GM21515 (cell line): ENCODE results near the gene STUM.
"Not testable (repeated sequence)": the region's sequence is repeated elsewhere in the genome, so short reads cannot be mapped to it uniquely, and the experiment has no call there.

Experiments used
- ATAC-seq: cut with Tn5 transposase; IDR thresholded peaks from one replicate; pipeline ENCODE4 v1.9.1; 2021; ENCODE audit not compliant: unreplicated experiment

The STUM gene

DNA sequence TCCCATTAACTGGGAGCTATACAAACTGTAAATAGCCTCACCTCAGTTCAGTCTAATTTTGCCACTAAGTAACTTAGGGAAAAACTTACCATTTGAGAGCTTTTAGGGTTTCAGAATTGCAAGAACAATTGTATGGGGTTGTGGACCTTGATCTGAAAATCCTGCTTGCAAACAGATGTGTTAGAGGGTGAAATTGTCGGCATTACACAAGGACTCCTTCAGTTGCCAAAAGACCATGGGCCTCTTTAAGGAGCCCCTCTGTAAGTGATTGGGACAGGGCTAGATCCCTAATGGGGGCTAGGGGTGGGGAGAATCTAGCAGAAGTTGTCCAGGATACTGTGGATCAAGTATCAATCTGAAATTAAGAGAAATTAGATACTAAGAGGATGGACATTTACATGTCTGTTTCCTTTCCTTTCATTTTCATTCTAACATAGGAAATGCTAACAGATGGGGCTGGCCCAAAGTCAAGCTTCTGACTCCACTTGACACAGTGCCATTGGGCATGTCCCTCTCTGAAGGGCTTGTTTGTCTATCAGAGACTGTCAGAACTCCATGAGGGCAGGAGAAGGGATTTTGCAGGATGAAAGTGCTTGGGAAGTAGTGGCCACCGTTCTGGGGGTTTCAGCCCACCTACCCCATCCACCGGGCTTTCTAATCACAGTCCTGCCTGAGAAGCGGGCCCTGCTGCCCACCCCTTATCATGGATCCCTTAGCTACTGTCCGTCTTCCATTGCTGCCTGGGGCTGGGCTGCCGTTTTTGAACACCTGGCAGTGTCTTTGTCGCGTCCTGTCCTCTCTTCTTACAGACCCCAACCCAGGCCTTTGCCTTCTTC lies 54.7 kb downstream of the STUM start:
- ATAC-seq, result no peak

DNA sequence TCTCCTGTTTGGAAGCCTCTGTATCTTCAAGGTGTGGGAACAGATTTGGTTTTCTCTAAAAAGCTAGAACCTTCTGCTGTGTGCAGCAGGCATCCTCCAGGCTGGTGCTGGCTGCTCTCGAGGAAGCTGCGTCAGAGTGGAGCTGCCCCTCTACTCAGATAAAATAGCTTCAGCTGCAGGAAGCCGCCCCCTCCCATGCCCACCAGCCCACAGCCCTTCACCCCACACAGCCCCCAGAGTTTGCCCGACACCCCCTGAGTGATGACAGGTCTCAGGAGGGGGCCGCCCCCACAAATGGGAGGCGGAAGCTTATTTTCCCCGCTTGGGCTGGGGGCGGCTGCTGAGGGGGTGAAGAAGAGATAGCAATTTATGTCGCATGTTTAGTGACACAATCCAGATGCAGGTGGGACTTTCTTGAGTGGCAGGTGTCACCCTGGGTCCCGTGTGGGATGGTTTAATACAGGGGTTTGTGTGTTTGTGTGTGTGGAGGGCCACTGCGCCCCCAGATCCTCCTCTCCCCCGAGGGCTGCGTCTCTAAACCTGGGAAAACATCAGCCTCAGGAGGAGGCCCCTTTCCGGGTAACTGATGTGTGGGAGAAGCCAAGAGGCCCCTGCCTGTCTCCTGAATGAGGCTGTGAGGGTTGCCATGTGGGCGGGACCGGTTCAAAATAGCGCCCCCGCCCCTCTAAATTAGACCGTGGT lies 55.4 kb downstream of the STUM start:
- no peak for ATAC-seq

DNA sequence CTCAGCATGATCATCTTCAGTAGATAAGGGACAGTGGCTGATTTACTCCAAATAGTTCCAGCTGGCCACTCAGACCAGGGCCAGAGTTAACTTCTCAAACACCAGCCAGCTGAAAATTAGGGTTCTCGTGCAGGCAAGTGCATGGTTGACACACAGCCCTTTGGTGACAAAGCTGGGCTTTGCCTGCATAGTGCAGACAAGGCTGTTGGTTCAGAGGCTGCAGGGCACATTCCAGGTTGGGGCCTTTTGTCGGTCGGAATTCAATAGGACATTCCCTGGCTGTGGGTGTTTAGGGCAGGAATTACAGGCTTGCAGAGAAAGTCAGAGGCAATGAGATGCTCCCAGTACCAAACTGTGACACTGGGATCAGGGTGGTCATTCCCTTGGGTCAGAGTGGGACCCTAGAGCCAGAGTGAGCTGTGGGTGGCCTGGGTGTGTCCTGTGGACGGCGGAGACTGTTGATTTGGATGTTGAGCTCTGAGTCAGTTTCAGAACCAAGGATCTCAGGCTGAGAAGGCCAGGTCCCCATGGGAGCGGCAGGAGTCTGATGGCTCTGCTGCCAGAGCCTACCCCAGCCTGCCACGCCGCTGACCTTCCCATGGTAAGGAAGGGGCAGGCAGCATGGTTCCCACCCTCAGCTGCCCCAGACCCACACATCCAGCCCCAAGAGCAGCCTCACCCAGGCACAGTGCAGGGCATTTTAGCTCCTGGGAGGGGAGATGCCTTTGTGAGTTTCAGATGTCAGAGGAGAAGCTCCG lies 56.2 kb downstream of the STUM start:
- no peak for ATAC-seq

DNA sequence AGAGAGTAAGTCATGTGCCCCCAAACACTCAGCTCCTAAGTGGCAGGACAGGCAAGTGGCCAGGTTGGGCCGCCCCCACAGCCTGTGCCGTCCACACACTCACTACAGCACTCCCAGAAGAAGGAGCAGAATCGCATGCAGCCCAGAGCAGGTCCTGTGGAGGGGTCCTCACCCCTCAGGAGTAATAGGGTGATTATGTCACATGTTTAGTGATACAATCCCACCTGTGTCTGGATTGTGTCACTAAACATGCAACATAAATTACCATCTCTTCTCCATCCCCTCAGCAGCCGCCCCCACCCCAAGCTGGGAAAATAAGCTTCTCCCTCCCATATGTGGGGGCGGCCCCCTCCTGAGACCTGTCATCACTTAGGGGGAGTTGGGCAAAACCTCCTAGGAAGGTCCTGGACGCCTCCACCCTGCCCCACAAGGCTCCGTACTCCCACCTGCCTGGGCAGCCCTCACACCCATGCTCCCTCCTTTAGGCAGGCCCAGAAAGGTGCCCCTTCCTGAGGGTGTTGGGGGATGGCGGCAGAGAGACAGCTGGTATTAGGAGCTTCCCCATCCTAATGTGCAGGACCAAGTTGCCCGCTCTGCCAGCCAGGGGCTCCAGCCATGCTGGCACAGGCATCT lies 56.9 kb downstream of the STUM start:
- ATAC-seq, result no peak

DNA sequence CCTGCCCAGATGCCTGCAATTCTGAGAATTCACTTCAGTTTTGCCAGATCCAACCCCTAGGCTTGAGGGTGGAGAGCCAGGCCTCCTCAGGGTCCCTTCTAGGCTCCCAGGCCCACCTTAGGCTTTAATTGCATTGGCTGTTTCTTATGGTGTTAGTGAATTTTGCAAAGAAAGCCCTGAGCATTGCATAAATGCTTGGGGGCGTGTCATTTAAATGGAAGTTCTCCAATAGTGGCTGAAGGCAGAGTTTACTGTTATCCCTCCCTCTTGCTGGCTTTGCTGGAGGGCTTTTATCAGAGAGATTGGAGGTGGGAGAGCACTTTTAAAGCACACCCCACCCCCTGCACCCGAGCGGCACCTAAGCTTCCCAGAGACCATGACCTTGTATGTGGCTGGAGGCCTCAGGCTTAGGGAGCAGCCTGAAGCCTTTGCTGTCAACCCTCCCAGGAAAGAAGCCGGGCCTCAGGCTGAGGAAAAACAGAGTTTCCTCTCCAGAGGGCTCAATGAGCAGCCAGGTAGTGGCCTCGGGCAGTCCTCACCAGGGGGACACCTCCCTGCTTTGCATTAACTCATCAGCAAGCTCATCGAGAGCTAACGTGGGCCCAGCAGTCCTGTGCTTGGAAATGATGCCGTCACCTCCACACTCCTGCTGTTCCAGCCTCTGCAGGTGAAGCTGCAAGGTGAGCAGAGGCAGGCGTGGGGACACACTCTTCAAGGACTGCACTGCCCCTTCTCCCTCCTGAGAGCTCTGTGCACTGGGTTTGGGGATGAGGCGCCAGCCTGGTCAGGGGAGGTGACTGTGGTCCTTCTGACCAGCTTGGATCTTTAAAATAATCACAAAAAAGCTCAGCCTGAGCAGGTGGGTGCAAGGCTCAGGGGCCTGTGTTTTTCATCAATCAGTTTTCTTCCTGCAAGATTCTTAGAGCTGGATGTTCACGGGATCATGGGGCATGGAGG lies 58.0 kb downstream of the STUM start:
- no peak for ATAC-seq

DNA sequence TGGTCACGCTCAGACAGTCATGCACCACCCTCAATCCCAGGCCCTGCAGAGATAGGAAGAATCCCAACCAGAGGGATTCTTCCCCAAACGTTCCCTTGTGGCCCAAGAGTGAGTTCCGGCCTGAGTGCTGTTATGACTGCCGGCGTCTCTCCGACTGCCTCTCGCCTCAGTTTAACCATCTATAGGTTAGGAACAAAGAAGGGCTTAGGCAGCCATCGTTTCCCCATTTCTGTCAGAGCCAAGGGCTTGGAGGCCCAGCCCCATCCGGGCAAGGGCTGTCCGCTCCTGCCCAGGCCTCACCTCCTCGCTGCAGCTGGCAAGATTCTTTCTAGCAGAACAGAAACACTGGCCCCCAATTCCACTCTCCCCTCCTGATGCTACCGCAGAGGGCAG lies 58.7 kb downstream of the STUM start:
- no peak for ATAC-seq

DNA sequence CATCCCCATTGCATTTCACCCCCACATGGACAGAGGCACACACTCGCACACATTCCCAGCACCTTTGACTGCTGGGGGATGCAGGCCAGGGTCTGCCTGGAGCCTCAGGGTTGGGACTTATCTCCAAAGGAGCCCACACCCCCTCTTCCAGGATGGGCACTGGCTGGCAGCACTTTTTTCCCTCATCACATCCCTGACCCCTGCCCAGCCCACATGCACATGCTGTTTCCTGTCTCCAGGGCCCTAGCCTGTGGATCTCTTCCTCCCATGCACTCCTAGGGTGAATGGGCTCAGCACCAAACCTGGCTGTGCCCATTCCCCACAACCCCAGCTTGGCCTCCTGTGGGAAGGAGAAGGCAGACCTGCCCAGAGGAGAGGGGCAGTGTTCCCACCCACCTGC lies 59.3 kb downstream of the STUM start:
- ATAC-seq, result no peak

DNA sequence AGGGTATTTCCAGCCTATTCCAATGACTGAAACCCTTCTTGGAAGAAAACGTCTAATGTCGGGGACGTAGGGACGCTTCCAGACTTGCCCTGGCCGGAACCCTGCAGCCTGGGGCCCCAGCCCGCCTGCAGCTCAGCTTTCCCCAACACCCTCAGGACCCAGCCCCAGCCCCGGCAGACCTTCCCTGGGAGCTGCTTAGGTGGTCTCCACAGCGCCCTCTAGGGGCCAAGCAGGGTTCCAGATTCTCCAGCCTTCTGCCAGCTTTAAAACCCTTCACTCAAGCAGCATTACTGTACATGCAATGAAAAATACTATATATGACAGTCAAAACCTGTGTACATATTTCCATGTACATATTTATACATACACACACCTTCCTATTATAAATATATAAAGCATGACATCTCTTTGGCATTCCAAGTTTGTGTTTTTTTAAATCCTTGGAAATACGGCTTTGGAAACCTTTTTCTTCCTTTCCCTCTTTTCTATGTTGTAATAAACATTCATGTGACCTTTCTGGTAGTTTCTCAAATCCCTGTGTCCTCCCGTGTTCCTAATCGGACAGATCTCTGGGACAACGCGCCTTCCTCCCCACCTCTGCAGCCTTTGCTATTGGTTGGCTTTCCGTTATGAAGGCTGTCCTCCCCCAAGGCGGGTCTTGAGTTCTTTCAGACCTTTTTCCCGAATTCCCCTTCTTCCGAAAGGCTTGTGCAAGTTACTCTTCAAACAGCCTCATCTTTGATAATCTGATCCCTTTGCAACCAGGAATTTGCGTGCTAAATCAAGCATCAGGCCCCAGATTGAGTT lies 60.3 kb downstream of the STUM start:
- ATAC-seq, result peak; percentile 78

DNA sequence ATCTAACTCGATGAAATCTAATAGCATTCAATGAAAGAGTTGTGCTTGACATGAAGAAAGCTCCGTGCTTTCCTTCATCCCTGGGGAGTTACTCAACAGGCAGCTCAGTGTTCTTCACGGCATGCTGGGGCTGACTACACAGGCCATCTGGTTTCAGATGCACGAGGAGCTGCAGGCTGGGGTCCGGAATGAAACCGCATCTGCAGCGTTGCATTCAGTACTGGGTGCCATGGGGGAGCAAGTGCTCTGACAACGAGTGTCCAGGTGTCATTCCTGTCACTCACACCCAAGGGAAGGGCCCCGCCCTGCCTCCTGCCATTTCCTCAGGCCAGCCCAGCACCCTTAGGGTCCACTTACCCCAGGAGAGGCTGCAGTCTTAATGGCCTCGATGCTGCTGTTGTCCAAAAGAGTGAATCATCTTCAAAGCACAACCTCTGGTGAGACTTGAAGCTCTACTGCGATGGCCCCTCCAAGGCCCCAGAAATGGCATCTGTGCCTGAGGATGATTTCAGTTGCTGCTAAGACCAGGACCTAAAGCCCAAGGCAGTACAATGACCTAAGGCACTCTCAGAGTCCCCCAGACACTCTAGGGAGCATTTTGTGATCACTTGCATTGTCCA lies 61.4 kb downstream of the STUM start:
- no peak for ATAC-seq

DNA sequence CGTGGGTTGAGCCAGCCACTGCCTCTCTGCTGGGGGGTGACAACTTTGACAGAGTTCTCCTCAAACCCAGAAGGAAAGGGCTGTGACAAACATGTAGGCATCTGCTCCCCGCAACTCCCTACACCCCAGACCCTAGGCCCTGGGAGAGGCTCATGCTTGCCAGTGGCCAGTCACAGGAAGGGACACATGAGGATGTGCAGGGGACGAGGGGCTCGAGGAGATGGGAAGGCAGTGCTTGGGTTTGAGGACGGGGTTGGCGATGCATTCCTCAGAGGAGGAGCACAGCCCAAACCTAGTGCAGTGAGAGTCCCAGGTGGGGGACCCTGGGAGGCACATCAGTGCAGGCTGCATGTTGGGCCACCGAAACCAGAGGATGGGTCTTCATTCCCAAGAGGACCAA lies 62.1 kb downstream of the STUM start:
- ATAC-seq, result no peak

DNA sequence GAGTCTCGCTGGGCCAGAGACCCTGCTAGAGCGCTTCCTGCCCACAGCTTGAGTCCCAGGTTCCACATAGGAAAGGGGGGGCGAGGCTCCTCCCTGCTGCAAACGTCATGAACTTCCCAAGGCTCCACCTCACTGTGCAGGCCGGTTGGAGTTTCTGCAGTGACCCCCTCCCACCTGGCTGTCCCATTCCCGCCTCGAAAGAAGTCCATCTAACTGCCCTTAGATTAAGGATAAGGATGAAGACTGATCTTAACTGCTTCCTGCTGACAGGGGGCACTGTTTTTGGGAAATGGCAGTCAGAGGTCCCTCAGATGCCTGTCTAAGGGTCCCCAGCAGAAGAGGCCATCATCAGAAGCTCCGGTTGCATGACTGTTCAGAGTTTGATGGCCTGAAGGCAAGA lies 62.7 kb downstream of the STUM start:
- ATAC-seq, result no peak

DNA sequence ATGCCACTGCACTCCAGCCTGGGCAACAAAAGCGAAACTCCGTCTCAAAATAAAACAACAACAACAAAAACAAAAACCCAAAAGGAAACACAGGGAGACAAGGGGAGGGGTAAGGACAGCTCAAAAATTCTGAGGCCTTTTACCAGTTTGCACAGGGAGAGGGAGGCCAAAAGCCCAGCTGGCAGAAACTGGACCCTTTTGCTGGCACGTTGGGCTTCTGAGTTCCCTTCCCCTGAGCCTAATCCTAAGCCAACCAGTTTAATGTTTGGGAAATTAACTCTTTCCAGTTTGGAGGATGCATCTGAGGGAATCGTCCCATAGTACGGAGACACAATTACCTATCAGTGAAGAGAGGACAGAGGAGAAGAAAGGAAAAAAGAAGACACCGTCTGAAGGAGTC lies 63.4 kb downstream of the STUM start:
- ATAC-seq, result not testable (repeated sequence)

DNA sequence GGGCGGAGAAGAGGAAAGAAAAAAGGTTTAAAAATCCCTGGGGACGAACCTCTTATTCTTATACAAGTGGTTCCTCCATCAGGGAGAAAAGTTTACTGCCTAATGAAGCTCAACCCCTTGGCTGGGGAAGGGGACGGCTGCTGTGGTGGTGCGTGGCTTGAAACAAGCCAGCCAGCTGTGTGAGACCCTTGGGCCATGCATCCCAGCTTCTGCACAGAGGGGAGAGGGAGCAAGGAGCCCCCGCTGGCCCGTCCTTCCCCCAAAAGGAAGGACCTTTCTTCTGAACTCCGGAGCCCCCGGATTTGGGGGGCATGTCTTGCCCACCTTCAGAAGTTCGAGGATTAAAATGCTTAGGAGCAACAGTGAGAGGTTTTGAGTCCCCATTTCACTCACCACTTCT lies 67.3 kb downstream of the STUM start:
- no peak for ATAC-seq

DNA sequence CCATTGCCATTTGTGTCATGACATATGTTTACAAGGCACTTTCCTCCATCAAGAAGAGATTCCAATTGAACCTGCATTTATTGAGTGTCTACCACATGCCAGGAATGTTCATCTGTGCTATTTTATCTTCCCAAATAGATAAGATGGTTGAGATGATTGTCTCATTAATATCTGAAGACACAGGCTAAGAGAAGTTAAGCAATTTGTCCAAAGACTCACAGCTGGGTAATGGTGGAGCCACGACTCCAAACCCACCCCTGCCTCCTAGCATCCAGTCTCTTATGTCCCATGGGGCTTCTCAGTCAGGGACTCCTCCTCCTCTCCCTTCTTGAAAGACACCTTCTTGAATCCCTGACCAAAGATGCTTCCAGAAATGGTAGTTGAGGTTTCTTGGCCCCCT lies 68.1 kb downstream of the STUM start:
- no peak for ATAC-seq

DNA sequence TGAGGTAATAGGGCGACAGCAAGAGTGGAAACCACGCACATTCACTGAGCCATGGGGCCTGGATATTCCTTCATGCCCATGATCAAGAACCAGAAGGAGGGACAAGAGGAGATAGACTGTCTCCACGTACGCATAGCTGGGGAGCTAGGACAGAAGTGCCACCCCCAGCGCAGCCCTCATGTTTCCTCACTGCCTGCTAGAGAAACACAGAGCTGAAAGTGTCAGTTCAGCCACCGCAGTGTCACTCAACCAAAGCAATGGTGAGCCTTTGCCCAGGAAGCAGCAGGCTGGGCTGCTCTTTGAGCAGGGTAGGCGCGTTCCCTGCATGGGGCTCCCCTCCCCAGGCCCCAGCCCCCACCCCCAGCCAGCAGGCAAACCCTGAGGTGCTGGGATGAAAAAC lies 68.5 kb downstream of the STUM start:
- ATAC-seq, result no peak

DNA sequence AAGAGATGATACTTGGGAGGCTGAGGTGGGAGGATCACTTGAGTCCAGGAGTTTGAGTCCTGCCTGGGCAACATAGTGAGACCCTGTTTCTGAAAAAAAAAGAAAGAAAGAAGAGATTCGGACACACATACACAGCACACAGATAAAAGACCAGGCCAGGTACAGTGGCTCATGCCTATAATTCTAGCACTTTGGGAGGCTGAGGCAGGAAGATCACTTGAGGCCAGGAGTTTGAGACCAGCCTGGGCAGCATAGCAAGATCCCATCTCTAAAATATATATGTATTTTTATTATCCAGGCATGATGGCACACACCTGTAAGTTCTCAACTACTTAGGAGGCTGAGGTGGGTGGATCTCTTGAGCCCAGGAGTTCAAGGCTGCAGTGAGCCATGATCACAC lies 69.2 kb downstream of the STUM start:
- ATAC-seq, result not testable (repeated sequence)

DNA sequence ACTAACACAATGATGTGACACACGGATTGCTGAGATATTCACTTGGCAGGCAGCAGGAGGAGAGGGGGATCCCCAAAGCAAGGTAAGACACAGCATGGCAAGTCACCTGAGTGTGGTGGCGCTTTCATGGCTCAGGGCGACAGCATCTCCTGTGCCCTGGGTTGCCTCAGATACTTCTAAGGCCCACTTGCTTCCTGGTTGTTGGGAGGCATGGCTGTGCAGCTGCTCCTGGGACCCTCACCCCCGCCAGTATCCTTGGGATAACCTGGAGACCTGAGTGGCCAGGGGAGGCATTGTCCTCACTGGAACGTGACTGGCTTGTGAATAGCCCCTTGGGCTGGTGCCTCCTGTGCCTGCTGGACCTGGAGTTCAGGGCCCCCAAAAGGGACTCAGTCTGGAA lies 69.8 kb downstream of the STUM start:
- no peak for ATAC-seq

DNA sequence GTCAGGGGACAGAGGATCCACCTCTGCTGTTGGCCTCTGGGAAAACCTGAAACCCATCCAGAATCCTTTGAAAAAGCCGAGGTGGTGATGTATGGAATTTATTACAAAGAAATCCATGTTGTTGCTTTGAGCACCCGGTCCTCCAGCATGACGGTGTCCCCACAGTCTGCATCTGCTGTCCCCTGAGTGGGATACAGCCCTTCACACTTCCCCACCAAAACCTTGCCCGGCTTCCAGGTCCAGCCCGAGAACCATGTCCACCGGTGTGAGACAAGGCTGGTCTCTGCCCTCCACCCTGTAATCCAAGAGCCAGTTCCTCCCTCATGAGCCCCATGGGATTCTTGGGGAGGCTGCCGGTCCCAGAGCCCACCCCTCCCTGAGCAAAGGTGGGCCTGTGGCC lies 70.5 kb downstream of the STUM start:
- ATAC-seq, result no peak

DNA sequence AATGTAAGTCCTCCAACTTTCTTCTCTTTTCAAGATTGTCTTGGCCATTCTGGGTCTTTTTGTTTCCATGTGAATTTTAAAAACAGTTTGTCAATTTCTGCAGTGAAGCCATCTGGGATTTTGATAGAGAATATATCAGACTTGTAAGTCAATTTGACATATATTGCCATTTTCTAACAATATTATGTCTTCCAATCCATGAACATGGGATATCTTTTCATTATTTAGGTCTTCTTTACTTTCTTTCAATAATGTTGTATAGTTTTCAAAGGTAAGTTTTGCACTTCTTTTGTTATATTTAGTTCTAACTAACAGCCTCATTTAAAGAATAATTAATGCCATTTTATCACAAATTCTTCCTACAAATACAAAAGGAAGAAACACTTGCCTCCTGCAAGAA lies 73.4 kb downstream of the STUM start:
- no peak for ATAC-seq
